Activated CD4-positive, alpha-beta T cell treated with anti-CD3 and anti-CD28 coated beads, Interleukin-2, amount 10 ng/mL, durations not matched to agents 7 days and 5 days (primary cell): ENCODE measurements around the gene CFAP410. TPM values are rescaled to one million over a fixed set of nuclear protein-coding genes. Genes with fewer than 3 reads are reported as not detected.

ENCODE experiments used
- CTCF ChIA-PET: fragments of 350-600 bp; sonication (Branson Sonifier 250); formaldehyde crosslinking; loops from one replicate; lab custom pipeline; 2021; ENCODE audit warnings: antibody characterized with exemption; lab: Charles Lee
- POLR2A ChIA-PET: fragments of 350-600 bp; sonication (Branson Sonifier 250); formaldehyde crosslinking; loops from one replicate; lab custom pipeline; 2021; ENCODE audit warnings: antibody characterized with exemption; lab: Charles Lee
- DNase-seq: peaks from one replicate; pipeline ENCODE4 v3.0.0-alpha.2; 2020
- H3K27ac Mint-ChIP-seq: one replicate; pipeline ENCODE4 v1.8.0; 2021; ENCODE audit warnings: mild to moderate bottlenecking, moderate library complexity, mixed read lengths
- H3K27me3 Mint-ChIP-seq: one replicate; pipeline ENCODE4 v1.8.0; 2021; ENCODE audit warnings: mixed read lengths
- H3K36me3 Mint-ChIP-seq: one replicate; pipeline ENCODE4 v1.8.0; 2021; ENCODE audit warnings: low read depth, mixed read lengths
- H3K4me1 Mint-ChIP-seq: one replicate; pipeline ENCODE4 v1.8.0; 2021; ENCODE audit warnings: mixed read lengths
- H3K4me3 Mint-ChIP-seq: one replicate; pipeline ENCODE4 v1.8.0; 2021; ENCODE audit warnings: mild to moderate bottlenecking, moderate library complexity, mixed read lengths
- H3K9me3 Mint-ChIP-seq: one replicate; pipeline ENCODE4 v1.8.0; 2021; ENCODE audit warnings: mixed read lengths
- total RNA-seq, 2 experiments: library from RNA; stranded (reverse); gene quantifications; one replicate each; pipeline ENCODE4 v1.2.3, GENCODE V29; 2021

Gene CFAP410
- total RNA-seq, 2 experiments from 2014 or later, result 11.6 to 16.0 TPM

DNA sequence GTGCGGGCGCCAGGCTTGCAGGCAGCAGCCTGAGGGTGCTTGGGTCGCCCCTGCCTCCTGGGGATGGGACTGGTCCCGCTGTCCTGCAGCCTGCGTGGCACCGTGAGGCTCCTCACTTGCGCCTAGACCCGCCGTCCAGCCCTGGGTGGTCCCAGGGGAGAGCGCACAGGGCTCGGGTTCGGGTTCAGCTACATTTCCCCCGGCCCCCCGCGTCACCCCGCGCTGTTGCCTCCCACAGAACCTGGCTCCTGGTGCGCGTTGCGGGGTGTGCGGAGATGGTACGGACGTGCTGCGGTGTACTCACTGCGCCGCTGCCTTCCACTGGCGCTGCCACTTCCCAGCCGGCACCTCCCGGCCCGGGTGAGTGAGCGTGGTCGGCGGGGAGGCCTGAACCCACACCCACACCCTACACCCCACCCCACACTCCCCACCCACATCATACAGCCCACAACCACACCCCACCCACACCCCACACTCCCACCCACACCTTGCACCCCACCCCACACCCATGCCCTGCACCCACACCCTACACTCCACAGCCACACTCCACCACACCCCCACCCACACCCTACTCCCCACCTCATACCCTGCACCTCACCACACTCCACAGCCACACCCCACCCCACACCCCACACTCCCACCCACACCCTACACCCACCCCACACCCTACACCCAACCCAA is 45.5 kb downstream of the CFAP410 start:
- Mint-ChIP-seq H3K4me1 (peaks cover 33% of the 10 kb centered on the region), H3K4me3 (peak overlapping the region; percentile 10), H3K27ac (no peak overlapping the region), H3K9me3 (no peaks in the 10 kb centered on the region), H3K27me3 (no peaks in the 10 kb centered on the region), H3K36me3 (no peaks in the 10 kb centered on the region)
- ChIA-PET POLR2A (no interaction called here), CTCF (interaction anchor here (1.8 kb wide), 1 partner anchor 11 kb away, joined by 5 read pairs; no protein-coding TSS in a partner anchor)
- DNase-seq, result peak; percentile 41

DNA sequence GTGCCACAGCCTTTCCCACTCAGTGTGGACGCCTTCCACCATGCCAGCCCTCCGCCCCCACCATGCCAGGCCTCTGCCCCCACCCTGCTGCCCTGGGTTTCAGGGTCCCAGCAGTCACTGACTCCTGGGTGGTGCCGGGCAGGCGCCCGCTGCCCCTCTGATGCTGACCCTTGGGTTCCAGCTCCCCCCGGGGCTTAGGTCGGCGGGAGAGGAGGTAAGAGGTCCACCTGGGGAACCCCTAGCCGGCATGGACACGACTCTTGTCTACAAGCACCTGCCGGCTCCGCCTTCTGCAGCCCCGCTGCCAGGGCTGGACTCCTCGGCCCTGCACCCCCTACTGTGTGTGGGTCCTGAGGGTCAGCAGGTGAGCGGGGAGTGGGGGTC is 46.4 kb downstream of the CFAP410 start:
- ChIA-PET CTCF (no interaction called here), POLR2A (no interaction called here)
- H3K9me3 Mint-ChIP-seq, result no peaks in the 10 kb centered on the region
- H3K4me1 Mint-ChIP-seq, result peaks cover 26% of the 10 kb centered on the region
- no peak for DNase-seq
- no peak overlapping the region for H3K27ac Mint-ChIP-seq
- H3K4me3 Mint-ChIP-seq, result no peak overlapping the region
- no peaks in the 10 kb centered on the region for H3K27me3 Mint-ChIP-seq
- no peaks in the 10 kb centered on the region for H3K36me3 Mint-ChIP-seq

GRCh38 chr21:44291936-44292811 is 47.0 kb downstream of the CFAP410 start:
- Mint-ChIP-seq H3K4me3 (no peak overlapping the region), H3K36me3 (no peaks in the 10 kb centered on the region), H3K27ac (no peak overlapping the region), H3K9me3 (no peaks in the 10 kb centered on the region), H3K4me1 (peaks cover 21% of the 10 kb centered on the region), H3K27me3 (no peaks in the 10 kb centered on the region)
- CTCF ChIA-PET, result no interaction called here
- DNase-seq, result no peak
- POLR2A ChIA-PET, result no interaction called here

DNA sequence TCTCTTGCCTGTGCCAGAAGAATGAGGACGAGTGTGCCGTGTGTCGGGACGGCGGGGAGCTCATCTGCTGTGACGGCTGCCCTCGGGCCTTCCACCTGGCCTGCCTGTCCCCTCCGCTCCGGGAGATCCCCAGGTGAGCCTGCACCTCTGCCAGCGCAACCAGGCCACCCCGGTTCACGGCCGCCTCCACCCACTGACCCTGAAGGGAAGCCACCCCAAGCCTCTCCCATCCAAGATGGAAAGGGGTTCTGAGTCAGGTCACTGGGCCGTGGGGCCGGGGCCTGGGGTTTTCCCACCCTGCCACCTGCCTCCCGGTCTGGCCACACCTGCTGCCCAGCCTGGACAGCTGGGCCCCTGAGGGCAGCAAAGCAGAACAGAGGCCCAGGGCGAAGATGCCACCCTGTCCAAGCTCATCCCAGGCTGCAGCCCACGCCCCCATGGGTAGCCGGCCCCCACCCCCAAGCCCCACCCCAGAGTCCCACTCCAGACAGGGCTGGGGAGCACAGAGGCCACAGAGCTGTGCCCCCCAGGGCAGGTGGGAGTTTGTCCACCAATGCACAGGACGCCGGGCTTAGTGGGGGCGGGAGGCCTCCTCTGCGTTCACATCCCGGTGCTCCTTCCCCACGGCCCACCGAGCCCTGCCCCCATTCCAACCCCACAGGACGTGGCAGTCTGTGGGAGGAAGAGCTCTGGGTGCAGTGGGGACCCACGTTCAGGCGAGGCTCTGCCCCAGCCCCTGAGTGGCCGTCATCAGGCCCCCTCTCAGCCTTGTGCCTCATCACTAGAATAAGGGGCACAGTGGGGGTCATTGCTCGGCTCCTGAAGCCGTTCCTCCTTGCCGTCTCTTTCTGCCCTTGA is 47.9 kb downstream of the CFAP410 start:
- peaks cover 21% of the 10 kb centered on the region for H3K4me1 Mint-ChIP-seq

DNA sequence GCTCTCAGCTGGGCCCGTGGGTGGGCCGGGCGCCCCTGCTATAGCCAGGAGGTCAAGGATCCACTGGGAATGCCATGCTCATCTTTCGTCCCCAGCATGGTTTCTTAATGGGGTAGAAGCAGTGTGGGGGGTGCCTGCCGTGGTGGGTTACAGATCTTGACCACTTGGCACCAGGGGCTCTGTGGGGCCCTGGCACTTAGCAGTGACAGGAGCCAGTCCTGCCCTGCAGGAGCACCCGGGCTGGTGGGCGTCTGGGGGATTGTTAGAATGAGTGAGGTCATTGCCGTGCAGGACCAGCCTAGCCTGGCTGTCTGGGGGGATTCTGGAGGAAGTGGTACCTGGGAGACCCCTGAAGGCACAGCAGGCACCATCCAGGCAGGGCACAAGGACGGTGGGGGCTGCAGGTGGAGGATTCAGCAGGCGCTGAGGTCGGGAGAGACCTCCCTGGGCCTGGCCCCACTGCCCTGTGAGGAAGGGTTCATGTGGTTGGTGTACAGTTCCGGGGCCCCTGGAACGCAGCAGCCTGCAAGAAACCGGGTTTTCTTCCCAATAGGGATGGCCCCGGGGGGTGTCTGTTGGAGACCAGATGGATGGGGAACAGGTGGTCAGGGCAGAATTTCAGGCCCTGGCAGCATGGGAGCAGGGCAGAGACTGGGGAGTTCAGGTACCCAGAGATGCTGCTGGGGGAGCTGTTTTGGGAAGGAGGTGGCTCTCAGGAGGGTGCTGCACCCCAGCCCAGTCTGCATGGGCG is 48.7 kb downstream of the CFAP410 start:
- ChIA-PET CTCF (no interaction called here), POLR2A (no interaction called here)
- no peaks in the 10 kb centered on the region for H3K9me3 Mint-ChIP-seq
- DNase-seq, result no peak
- peaks cover 21% of the 10 kb centered on the region for H3K4me1 Mint-ChIP-seq
- no peaks in the 10 kb centered on the region for H3K36me3 Mint-ChIP-seq
- H3K4me3 Mint-ChIP-seq, result no peak overlapping the region
- no peaks in the 10 kb centered on the region for H3K27me3 Mint-ChIP-seq
- H3K27ac Mint-ChIP-seq, result no peak overlapping the region

More for the DNA sequence above, 47.9 kb downstream of the CFAP410 start:
- no peaks in the 10 kb centered on the region for H3K9me3 Mint-ChIP-seq
- no peaks in the 10 kb centered on the region for H3K36me3 Mint-ChIP-seq
- POLR2A ChIA-PET, result no interaction called here
- no peak for DNase-seq
- H3K4me3 Mint-ChIP-seq, result no peak overlapping the region
- H3K27me3 Mint-ChIP-seq, result no peaks in the 10 kb centered on the region
- H3K27ac Mint-ChIP-seq, result no peak overlapping the region
- CTCF ChIA-PET, result no interaction called here

- Mint-ChIP-seq H3K36me3 (no peaks in the 10 kb centered on the region), H3K4me3 (no peak overlapping the region), H3K9me3 (no peaks in the 10 kb centered on the region), H3K4me1 (peaks cover 14% of the 10 kb centered on the region), H3K27me3 (no peaks in the 10 kb centered on the region), H3K27ac (no peak overlapping the region)
- no peak for DNase-seq
- CTCF ChIA-PET, result no interaction called here
- POLR2A ChIA-PET, result no interaction called here
Measured at GRCh38 chr21:44289381-44290010, 49.7 kb downstream of the CFAP410 start.

DNA sequence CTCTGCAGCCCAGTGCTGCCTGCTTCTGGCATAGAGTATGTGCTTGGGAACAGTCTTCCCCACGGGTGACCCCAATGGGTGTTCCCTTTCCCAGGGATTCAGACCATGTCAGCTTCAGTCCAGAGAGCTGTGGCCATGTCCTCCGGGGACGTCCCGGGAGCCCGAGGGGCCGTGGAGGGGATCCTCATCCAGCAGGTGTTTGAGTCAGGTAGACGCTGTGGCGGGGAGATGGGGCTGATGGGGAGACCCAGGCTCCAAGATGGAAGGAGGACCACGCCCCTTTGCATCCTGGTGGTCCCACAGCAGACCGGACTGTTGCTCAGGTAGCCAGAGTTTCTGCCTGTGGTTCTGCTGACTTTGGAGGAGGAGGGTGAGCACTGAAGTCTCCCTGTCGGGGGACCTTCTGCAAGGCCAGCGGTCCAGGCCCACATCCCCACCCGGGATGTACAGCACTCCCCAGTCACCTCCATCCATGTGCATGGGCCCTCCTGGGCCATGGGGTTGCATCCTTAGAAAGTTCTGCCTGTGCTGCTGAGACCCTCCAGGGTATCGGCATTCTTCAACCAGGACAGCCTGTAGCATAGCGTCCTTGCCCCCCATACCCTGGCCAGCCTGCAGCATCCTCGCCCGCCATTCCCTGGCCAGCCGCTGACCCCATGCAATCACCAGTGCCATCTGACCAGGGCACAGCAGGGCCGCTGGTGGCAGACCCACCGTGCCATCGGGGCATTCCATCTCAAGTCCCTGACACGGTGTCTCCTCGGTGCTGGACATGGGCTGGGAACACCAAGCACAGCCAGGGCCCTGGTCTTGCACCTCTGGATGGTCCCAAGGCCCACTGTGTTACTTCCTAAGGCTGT is 50.7 kb downstream of the CFAP410 start:
- no peak overlapping the region for H3K4me3 Mint-ChIP-seq
- peaks cover 9% of the 10 kb centered on the region for H3K4me1 Mint-ChIP-seq
- H3K9me3 Mint-ChIP-seq, result no peaks in the 10 kb centered on the region
- POLR2A ChIA-PET, result no interaction called here
- CTCF ChIA-PET, result interaction anchor here (1.2 kb wide), 1 partner anchor 9 kb away, joined by 4 read pairs; no protein-coding TSS in a partner anchor
- H3K27me3 Mint-ChIP-seq, result no peaks in the 10 kb centered on the region
- H3K27ac Mint-ChIP-seq, result no peak overlapping the region
- no peaks in the 10 kb centered on the region for H3K36me3 Mint-ChIP-seq
- no peak for DNase-seq

GRCh38 chr21:44286716-44287632 is 52.2 kb downstream of the CFAP410 start:
- DNase-seq, result no peak
- H3K36me3 Mint-ChIP-seq, result no peaks in the 10 kb centered on the region
- CTCF ChIA-PET, result interaction anchor here (1.2 kb wide), 1 partner anchor 11 kb away, joined by 4 read pairs; no protein-coding TSS in a partner anchor
- no peaks in the 10 kb centered on the region for H3K27me3 Mint-ChIP-seq
- POLR2A ChIA-PET, result no interaction called here
- peaks cover 3% of the 10 kb centered on the region for H3K4me1 Mint-ChIP-seq
- H3K9me3 Mint-ChIP-seq, result no peaks in the 10 kb centered on the region
- H3K27ac Mint-ChIP-seq, result no peak overlapping the region
- no peak overlapping the region for H3K4me3 Mint-ChIP-seq

DNA sequence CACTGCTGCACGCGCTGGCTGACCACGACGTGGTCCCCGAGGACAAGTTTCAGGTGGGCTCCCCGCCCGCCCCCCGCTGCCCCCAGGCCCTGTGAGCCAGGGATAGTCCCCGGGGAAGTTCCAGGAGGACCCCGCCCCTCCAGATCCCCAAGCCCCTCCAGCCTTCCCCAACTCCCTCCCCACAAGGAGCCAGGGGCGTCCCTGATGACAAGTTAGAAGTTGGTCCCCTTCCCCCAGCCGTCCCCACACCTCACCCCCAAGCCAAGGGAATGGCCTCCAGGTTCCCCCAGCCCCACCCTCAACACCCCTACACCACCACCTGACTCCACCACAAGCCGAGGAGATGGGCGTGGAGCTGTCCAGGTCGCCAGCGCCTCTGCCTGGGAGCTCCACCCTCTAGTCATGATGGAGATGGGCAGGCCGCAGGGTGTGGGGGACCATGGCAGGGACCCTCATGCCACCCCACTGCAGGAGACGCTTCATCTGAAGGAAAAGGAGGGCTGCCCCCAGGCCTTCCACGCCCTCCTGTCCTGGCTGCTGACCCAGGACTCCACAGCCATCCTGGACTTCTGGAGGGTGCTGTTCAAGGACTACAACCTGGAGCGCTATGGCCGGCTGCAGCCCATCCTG is 53.0 kb downstream of the CFAP410 start:
- DNase-seq, result no peak
- ChIA-PET CTCF (no interaction called here), POLR2A (no interaction called here)
- H3K9me3 Mint-ChIP-seq, result no peaks in the 10 kb centered on the region
- H3K4me1 Mint-ChIP-seq, result peaks cover 3% of the 10 kb centered on the region
- H3K27ac Mint-ChIP-seq, result no peak overlapping the region
- H3K36me3 Mint-ChIP-seq, result no peaks in the 10 kb centered on the region
- no peaks in the 10 kb centered on the region for H3K27me3 Mint-ChIP-seq
- H3K4me3 Mint-ChIP-seq, result no peak overlapping the region
